Suprapubic skin (tissue), 4 donors: ENCODE measurements around the gene PRSS48.

Experiments
- CTCF ChIP-seq, 2 donors: fragments of 200-600 bp in 1 of 2; fragments of 450-650 bp in 1 of 2; sonication (generic) in 1 of 2; IDR thresholded peaks; one replicate each; pipeline ENCODE4 v1.5.1; 2016 to 2019; ENCODE audit warnings: antibody characterized with exemption in 2 of 2, mild to moderate bottlenecking in 1 of 2, moderate library complexity in 1 of 2
- POLR2A ChIP-seq, 2 donors: fragments of 450-650 bp; IDR thresholded peaks; one replicate each; pipeline ENCODE4 v1.6.1; 2017; ENCODE audit warnings: antibody characterized with exemption in 2 of 2, mild to moderate bottlenecking in 2 of 2, moderate library complexity in 2 of 2
- POLR2AphosphoS5 ChIP-seq, 3 donors: sonication (generic); formaldehyde crosslinking; IDR thresholded peaks; one replicate each; pipeline ENCODE4 v1.6.1; 2017; ENCODE audit warnings: antibody characterized with exemption in 3 of 3

GRCh38 chr4:151239608-151240007 lies 37.4 kb upstream of the PRSS48 start:
- no peak for TF ChIP-seq CTCF (IDR thresholded peaks at IDR 0.05)
- no peak for TF ChIP-seq POLR2A (IDR thresholded peaks at IDR 0.05)
- TF ChIP-seq POLR2AphosphoS5 (IDR thresholded peaks at IDR 0.05), result no peak
